ENCODE results near the gene MICU1. TPM values are rescaled to one million over a fixed set of nuclear protein-coding genes. Genes with fewer than 3 reads are reported as not detected.

The MICU1 gene
- total and polyA plus RNA-seq, 2 of the 13 experiments (the other 11 are each of a cell fraction or from before 2014, with no cell fraction given) = 32.5 to 56.1 TPM

DNA sequence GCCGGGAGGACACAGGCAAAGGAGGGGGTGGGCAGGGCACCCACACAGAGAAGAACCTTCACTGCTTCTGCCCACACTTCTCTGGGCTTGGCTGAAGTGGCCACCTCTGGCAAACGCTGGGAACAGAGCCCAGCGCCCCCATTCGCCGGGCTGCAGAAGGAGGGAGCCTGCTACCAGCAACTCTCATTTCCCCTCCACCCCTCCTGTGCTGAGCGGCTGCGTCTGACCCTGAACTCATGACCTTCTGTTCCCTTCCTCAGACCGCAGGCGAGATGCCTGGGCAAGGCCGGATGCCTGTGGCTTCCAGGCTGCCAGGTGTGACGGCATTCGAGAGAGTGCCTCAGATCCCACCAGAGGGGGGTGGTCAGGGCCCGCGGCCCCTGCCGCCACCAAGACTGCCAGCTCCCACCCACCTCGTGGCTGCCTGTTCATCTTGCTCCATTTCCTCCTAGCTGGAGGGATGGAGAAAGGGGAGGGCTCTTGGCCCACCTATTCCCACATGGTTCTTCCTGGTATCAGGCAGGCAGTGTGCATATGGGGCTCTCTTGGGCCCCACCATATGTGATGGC lies 291.0 kb downstream of the MICU1 start:
- POLR2A ChIA-PET = interaction anchor here (1.0 to 3.9 kb wide), 7 partner anchors 9 to 61 kb away, joined by 3 to 70 read pairs (median 5); partner anchors contain the start of genes DDIT4 and DNAJB12
- H3K79me2 ChIP-seq (ENCODE audit: insufficient read depth, low read length) = no peaks in the 10 kb centered on the region
- 3% methylated on average over 6 of the region's 16 CpGs for WGBS (ENCODE audit: low lambda C conversion rate)
- no peaks in the 10 kb centered on the region for H3K27me3 ChIP-seq (ENCODE audit: control insufficient read depth in 1 of 2, insufficient read depth in 2 of 2, low read length in 2 of 2)
- H4K20me1 ChIP-seq (ENCODE audit: insufficient read depth, low read length) = no peaks in the 10 kb centered on the region
- H3K9ac ChIP-seq (ENCODE audit: insufficient read depth, low read depth, low read length) = peak overlapping the region; percentile 65
- H2AFZ ChIP-seq (ENCODE audit: low read length) = no peak overlapping the region
- CTCF ChIA-PET (ENCODE audit: low intra/inter-chr PET ratio, low total read pairs) = no interaction called here
- peak overlapping the region; percentile 91 for H3K27ac ChIP-seq (ENCODE audit: extremely low read length, insufficient read depth, low read length)
- peak overlapping the region; percentile 47 for H3K4me2 ChIP-seq (ENCODE audit: low read depth, low read length)
- no TSS peak for BruUV-seq (replicated peaks)
- peaks cover 69% of the 10 kb centered on the region for H3K4me1 ChIP-seq (ENCODE audit: insufficient read depth, low read length)
- intact Hi-C loops (cut with micrococcal nuclease; ENCODE audit: unreplicated experiment) (loop anchor here (2.0 to 5.0 kb wide), 2 partner anchors 62 to 288 kb away; partner anchors contain the start of gene DDIT4), in situ Hi-C loops (cut with HindIII; ENCODE audit: extremely low pct_ligation_motif_present, low pct_unique_long_range_greater_than_20kb) (loop anchor here (10.0 to 25.0 kb wide), 2 partner anchors 248 to 370 kb away; partner anchors contain the start of genes CHST3 and SPOCK2)
- FAIRE-seq = peak; percentile 91
- H3K9me3 ChIP-seq (ENCODE audit: low read length) = no peaks in the 10 kb centered on the region
- H3K4me3 ChIP-seq (replicated peaks in 1 of 3; ENCODE audit: insufficient read depth in 1 of 3, low read depth in 2 of 3, low read length in 3 of 3) = 0 out of 6 replicates have a peak overlapping the region, but pooled peaks of 1 of the 3 experiments have one; percentile 1
- H3K36me3 ChIP-seq (replicated peaks in 1 of 2; ENCODE audit: control insufficient read depth in 1 of 2, insufficient read depth in 2 of 2, low read length in 2 of 2) = peaks cover 11 to 27% of the 10 kb centered on the region in 2 experiments
- peak; percentile 62 for ATAC-seq
- peak; percentile 95 for DNase-seq (ENCODE audit: low spot score)
- TF ChIP-seq ZBTB38 (CRISPR knock-in tag; IDR thresholded peaks at IDR 0.05) (no peak), POGZ (CRISPR knock-in tag; IDR thresholded peaks at IDR 0.05) (no peak), MXD4 (CRISPR knock-in tag; IDR thresholded peaks at IDR 0.05) (no peak), PRPF4 (IDR thresholded peaks at IDR 0.05; ENCODE audit: low read depth, low read length, poor library complexity, severe bottlenecking) (no peak), ATRX (CRISPR knock-in tag; IDR thresholded peaks at IDR 0.05; ENCODE audit: borderline replicate concordance) (no peak), ARNTL (CRISPR knock-in tag; IDR thresholded peaks at IDR 0.05) (0 out of 2 replicates have a peak, but pooled peaks have one; percentile 48), TMF1 (CRISPR knock-in tag; IDR thresholded peaks at IDR 0.05; ENCODE audit: low read depth) (no peak), HOXA7 (CRISPR knock-in tag; IDR thresholded peaks at IDR 0.05) (no peak), CCAR2 (optimal IDR thresholded peaks at IDR 0.05; ENCODE audit: low read depth, low read length) (no peak), ZNF639 (CRISPR knock-in tag; conservative IDR thresholded peaks at IDR 0.05) (no peak), ARNT2 (CRISPR knock-in tag; IDR thresholded peaks at IDR 0.05; ENCODE audit: low read depth) (peak; percentile 75), FOXO1 (CRISPR knock-in tag; IDR thresholded peaks at IDR 0.05) (no peak; the same call in 1 of the 2 replicates), ZBTB7B (CRISPR knock-in tag; IDR thresholded peaks at IDR 0.05) (peak; percentile 93), FOSL2 (CRISPR knock-in tag; IDR thresholded peaks at IDR 0.05) (peak; percentile 64; the same call in 1 of the 2 replicates), TFAP4 (IDR thresholded peaks at IDR 0.05; ENCODE audit: borderline replicate concordance, low read depth) (0 out of 2 replicates have a peak, but pooled peaks have one; percentile 50), NFATC3 (CRISPR knock-in tag; IDR thresholded peaks at IDR 0.05) (no peak), TBL1XR1 (IDR thresholded peaks at IDR 0.05; ENCODE audit: borderline replicate concordance, low read length, partially characterized antibody) (peak; percentile 63), REL (CRISPR knock-in tag; conservative IDR thresholded peaks at IDR 0.05) (no peak), RBAK (CRISPR knock-in tag; IDR thresholded peaks at IDR 0.05) (no peak), NFKBIZ (CRISPR knock-in tag; IDR thresholded peaks at IDR 0.05) (no peak; the same call in 1 of the 2 replicates), SIX1 (CRISPR knock-in tag; IDR thresholded peaks at IDR 0.05; ENCODE audit: borderline replicate concordance) (no peak), MXI1 (IDR thresholded peaks at IDR 0.05; ENCODE audit: borderline replicate concordance, low read depth, low read length) (peak; percentile 59; the same call in 1 of the 3 replicates), ZNF724P (CRISPR knock-in tag; IDR thresholded peaks at IDR 0.05; ENCODE audit: borderline replicate concordance) (peak; percentile 69; the same call in 1 of the 2 replicates)
- TF ChIP-seq, protein P1, sequence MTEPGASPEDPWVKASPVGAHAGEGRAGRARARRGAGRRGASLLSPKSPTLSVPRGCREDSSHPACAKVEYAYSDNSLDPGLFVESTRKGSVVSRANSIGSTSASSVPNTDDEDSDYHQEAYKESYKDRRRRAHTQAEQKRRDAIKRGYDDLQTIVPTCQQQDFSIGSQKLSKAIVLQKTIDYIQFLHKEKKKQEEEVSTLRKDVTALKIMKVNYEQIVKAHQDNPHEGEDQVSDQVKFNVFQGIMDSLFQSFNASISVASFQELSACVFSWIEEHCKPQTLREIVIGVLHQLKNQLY (CRISPR knock-in tag; IDR thresholded peaks at IDR 0.05) = peak; percentile 57; the same call in 1 of the 2 replicates

Data from HepG2 (cell line).